HG03354 (cell line): ENCODE results near the gene OR6K2.
"Not testable (repeated sequence)": the region's sequence is repeated elsewhere in the genome, so short reads cannot be mapped to it uniquely, and the experiment has no call there.

Experiments used
- ATAC-seq: cut with Tn5 transposase; IDR thresholded peaks from one replicate; pipeline ENCODE4 v1.9.1; 2021; ENCODE audit warnings: mild to moderate bottlenecking; ENCODE audit not compliant: unreplicated experiment, poor library complexity, severe bottlenecking

The OR6K2 gene

DNA sequence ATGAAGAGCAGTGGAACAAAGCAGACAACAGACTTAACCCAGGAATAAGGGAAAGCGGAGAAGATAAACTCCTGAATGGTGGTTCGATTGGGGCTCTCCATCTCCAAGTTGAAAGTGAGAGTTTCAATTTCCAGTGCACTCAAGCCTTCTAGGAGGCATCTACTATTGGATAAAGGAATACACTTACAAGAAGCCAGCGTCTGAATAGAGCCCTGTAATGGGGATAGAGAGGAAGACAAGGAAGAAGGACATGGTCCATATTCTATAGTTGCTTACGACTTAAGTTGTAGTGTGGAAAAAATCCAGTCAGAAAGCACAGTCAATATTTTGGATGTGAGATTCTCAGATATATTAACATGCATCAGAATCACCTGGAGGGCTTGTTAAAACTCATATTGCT lies at the start of gene OR6K2:
Gene OR6K2 (minus strand): TSS at position 101 of the 400 bp plus-strand sequence. CDS start 0 bp downstream, at position 101.
- ATAC-seq: no peak

DNA sequence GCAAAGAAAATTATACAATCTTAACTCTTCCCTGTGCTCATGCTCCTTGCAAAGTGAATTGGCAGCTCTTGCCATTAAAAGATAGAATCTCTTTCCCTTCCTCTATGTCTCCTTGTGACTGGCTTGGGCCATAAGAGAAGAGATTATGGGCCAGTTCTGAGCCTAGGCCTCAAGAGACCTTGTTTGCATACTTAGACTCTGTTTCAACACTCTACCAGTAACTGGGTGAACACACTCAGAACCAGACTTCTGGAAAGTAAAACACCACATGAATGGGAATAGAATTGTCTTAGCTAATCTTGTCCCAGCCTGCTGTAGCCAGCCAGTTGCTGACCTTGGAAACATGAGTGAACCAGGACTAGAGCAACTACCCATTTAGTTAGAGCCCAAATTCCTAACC lies 35.4 kb upstream of the OR6K2 start:
- no peak for ATAC-seq

DNA sequence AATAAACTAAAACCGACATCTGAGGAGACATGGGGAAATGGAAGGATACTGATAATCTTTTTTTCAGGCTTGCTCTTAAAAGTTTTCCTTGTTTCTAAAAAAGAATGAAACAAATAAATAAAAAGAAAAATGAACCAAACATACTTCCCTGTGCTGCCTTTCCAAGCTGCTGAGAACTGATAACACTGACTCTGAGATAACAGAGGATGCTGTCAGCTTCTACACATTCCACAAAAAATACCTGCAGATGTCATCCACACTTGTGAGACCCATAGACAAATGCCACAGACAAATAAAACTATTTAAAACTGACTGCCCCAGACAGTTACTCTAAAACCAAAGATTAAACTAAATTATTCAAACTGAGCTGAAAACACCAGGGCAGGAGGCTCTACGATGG lies 32.1 kb upstream of the OR6K2 start:
- no peak for ATAC-seq

DNA sequence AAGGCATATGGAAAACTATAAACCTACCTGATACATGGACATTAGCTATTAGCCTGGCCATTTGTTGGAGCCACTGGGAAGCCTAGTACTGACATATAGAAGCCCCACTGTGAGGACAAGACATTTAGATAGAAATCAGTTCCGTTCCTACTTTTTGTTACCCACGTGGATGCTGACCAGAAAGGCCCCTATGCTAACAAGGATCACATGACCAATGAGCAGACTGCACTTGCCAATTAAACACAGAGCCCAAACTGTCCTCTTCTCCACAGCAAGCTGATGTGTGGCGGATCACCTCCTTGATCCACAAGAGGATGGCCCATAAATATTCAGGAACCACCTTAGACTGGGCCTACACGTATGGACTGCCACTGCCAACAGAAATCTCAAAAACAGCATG lies 31.3 kb upstream of the OR6K2 start:
- no peak for ATAC-seq

DNA sequence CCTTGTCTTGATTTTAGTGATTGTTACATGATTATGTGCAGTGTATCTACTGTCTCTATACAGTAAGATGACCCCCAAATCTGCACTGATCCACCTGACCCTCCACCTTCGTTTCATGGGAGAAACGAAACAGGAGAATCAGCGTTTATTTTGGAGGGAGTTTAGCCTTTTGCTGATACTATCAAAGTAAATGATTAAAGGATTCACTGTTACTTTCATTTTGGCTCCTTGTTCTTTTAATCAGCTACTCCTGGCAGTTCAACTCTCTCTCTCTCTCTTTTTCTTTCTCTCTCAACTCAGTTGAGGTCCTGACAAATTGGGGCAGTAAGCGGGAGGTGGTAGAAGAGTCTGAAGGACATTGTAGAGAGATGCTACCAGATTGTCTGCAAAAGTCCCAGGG lies 30.0 kb upstream of the OR6K2 start:
- no peak for ATAC-seq

DNA sequence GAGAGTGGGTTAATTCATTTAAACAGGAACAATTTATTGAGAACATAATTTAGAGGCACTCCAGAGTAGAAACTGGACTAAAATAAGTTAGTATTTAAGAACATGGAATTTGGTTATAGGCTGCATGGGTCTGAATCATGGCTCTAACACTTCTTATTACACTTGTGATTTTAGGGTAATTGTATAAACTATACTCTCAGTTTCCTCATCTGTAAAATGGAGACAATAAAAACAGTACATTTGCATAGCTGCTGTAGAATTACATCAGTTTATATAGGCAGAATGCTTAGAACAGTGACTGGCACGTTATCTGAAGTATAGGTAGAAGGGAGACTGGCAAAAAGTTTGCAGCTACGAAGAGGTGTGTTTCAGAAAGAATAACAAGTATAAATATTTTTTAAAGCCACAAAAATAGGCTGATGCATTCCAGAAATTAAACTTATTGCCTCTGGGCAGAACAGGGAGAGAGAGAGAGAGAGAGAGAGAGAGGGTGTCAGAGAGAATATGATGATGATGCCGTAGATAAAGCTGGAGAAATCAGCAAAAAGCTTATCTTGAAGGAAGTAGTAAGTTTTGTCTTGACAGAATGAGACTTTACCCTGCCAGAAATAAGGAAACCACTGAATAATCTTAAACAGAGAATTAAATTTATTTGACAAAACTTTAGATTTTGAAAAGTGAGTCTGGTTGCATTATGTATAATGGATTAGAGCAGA lies 28.2 kb upstream of the OR6K2 start:
- no peak for ATAC-seq

GRCh38 chr1:158724442-158724841 lies 24.0 kb upstream of the OR6K2 start:
- no peak for ATAC-seq

DNA sequence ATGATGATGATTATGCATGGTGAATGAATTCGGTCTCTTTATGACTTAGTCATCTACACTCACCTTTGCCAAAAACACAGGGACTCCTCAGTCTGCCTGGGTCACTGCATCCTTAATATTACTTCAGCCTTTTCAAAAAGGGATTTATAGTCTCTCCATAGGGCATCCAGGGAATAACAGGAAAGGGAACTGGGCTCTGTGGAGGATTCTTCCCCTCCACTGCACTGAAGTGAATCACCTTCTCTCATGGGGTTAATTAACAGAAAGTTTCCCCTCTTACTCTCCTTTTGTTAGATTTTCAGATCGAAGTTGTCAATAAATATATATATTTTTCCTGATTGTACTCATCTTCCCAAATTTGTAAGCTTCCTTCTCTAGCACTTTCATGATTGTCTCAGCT lies 20.2 kb upstream of the OR6K2 start, which contains the start of gene OR6K3:
Gene OR6K3 (minus strand): TSS at position 101 of the 400 bp plus-strand sequence. CDS start 2,605 bp downstream, outside the sequence.
- ATAC-seq: no peak

GRCh38 chr1:158719664-158720063 lies 19.2 kb upstream of the OR6K2 start:
- no peak for ATAC-seq

DNA sequence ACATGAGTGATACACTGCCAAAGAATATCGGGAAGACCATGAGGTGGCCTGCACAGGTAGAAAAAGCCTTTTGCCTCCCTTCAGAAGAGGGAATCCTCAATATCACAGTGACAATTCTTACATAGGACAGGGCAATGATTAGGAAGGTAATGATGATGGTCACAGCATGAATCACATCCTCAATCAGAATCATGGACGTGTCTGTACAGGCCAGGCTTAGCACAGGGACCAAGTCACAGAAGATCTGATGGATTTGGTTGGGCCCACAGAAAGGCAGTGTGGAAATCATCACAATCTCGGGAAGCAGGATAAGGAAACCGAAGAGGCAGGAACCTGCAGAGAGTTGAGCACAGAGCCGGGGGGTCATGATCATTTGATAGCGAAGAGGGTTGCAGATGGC lies 16.9 kb upstream of the OR6K2 start:
- ATAC-seq: no peak

DNA sequence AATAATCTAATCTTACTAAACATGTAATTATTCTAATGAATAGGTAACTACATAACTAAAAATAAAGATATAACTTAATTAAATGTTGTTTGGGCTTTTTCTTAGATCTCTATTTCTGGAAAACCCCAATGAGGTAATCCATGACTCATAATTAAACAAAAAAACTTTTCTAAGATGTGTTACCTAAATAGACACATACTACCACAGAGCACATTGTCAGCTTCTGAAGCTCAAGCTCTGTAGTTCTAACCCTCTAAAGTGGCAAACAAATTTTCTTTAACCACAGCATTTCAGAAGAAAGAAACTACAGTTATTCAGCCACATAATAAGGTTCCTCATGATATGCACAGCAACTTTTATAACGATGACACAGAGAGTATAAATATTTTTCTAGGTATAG lies 15.9 kb upstream of the OR6K2 start:
- no peak for ATAC-seq

DNA sequence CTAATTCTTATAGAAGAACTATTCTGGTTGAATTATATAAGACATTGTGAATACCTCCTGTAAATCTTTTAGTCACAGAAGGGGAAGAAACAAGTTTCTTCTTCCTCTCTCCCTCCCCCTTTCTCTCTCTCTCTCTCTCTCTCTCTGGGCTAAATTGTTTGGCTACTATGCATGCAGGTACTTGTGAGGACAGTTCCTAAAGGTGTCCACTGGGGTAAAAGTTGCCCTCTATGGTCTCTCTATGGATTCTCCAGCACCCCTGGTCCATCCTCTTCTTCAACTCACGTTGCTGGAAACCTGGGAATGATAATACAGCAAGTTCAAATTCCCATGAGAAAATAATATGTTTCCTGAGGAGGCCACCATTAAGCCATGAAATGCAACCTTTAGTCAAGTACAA lies 14.3 kb upstream of the OR6K2 start:
- ATAC-seq: no peak

- no peak for ATAC-seq
Measured at GRCh38 chr1:158711098-158711497, 10.6 kb upstream of the OR6K2 start.

DNA sequence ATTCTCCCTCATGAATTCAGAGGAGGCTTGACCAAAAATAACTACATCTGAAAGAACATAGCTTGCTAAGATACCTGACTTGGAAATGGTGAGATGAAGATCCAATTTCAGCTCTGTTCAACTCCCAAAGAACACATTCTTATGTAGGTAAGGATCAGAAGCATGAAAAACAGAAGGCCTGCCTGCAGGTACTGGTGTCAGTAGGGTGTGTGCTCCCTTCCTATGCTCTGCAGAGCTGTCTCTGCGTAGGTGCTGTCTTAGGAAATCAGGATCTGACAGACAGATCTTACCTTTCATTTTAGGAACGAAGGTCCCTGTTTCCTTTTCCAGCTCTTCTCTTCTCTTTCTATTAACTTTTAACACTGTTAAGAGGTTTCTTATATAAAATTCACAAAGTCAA lies 5.6 kb upstream of the OR6K2 start:
- no peak for ATAC-seq

DNA sequence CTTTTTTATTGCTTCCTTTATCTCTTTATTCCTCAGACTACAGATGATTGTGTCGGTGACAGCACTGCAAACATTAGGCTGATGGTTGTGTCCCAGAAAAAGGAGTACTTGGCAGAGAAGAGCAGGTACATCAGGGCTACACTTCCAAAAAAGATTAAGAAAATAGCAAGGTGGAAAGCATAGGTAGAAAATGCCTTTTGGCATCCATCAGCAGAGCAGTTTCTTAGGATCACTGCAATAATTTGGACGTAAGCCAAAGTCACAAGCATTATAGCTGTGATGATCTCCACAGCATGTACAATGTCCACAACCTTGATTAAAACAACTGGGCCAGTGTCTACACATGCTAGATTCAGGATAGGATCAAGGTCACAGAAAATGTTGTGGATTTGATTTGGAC lies 5.9 kb downstream of the OR6K2 start:
- no peak for ATAC-seq

DNA sequence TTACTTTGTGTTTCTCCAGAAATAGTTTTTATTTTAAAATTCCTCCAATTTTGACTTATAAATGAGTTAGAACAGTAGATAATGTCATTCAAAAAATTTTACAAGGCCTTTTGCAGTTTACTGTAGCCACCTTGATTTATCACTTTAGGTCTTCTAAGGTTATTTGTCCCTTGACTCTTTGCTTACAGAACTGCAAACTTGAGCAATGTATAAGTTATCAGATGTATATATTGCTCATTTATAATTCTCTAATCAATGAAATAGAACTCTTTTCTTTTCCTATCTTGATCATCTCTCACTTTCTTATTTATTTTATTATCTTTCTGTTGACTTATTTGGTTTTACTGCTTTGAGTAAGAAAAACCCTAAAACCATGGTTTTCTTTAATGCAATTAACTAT lies 8.1 kb downstream of the OR6K2 start:
- ATAC-seq: no peak

DNA sequence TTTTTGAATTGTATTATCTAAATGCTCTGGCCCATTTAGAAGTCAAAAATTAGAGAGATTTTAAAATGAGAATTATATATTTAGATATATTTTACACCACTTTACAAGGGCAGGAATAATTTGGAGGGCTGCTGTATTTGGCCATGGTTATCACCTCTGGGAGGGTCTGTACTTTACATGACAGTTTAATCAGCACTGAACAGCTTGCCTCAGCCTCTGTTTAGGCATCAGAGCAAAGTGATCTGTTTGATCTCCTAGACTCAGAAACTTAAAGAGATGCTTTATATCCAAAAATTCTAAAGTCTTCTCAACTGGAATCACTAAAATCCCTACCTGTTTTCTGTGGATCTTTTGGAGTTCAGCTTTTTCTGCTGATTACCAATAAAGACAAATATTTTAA lies 8.5 kb downstream of the OR6K2 start:
- ATAC-seq: no peak

GRCh38 chr1:158691149-158691548 lies 9.3 kb downstream of the OR6K2 start:
- not testable (repeated sequence) for ATAC-seq

DNA sequence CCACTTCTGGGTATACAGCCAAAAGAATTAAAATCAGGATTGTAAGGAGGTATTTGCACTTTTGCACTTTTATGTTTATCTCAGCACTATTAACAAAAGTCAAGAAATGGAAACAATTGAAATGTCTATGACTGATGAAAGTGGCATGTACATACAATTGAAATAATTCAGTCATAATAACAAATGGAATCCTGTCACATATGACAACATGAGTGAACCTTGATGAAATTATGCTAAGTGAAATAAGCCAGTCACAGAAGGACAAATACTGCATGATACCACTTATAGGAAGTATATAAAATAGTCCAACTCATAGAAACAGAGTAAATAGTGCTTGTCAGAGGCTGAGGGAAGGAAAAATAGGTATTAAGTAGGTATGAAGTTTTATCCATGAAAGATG lies 10.6 kb downstream of the OR6K2 start:
- no peak for ATAC-seq

DNA sequence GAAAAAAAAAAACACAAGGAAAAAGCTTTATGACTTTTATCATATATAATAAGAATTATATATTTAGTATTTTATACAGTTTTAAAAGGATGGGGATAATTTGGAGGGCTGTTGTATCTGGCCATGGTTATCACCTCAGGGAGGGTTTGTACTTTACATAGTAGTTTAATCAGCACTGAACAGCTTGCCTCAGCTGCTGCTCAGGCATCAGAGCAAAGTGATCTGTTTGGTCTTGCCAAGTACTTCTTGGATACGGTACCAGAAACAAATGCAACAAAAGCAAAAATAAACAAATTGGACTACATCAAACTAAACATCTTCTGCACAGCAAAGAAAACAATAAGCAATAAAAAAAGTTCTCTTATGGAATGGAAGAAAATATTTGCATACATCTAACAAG lies 11.3 kb downstream of the OR6K2 start:
- no peak for ATAC-seq

DNA sequence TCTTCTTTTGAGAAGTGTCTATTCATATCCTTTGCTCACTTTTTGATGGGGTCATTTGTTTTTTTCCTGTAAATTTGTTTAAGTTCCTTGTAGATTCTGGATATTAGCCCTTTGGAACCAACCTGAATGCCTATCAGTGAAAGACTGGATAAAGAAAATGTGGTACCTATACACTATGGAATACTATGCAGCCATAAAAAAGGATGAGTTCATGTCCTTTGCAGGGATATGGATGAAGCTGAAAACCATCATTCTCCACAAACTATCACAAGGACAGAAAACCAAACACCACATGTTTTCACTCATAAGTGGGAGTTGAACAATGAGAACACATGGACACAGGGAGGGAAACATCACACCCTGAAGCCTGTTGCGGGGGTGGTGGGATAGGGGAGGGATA lies 12.1 kb downstream of the OR6K2 start:
- ATAC-seq: not testable (repeated sequence)

DNA sequence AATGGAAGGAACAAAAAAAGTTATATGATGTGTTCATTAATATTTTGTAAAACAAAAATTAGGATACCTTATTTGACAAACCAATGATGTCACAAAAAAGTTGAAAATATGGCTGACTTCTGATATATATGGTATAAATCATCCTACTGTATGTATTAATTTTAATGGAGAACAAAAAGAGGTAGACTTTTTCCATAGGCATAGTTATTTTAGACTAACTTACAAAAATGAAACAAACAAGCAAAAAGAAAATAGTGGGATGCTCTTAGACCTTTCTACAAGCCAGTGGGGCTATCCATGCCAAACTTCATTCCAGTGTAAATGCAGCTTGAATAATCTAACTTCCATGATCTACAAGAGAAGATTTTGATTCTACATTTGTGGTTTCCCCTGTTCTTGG lies 13.4 kb downstream of the OR6K2 start:
- no peak for ATAC-seq
